ENCODE measurements around the gene SNRNP200.

The SNRNP200 gene

GRCh38 chr2:96305091-96305978 lies at the start of gene SNRNP200:
Gene SNRNP200, minus strand, starts transcription at chr2:96305546. Its CDS starts 109 bp downstream, at chr2:96305437.
- DNase-seq (ENCODE audit: low read depth) = peak; percentile 79

- DNase-seq (ENCODE audit: low read depth) = no peak
These were observed 49.1 kb upstream of the SNRNP200 start for GRCh38 chr2:96354492-96354891.

- no peak for DNase-seq (ENCODE audit: low read depth)
These were observed 48.3 kb upstream of the SNRNP200 start for GRCh38 chr2:96353606-96354101.

GRCh38 chr2:96353032-96353561 lies 47.8 kb upstream of the SNRNP200 start:
- DNase-seq (ENCODE audit: low read depth) = no peak

- no peak for DNase-seq (ENCODE audit: low read depth)
These were observed 42.0 kb upstream of the SNRNP200 start for GRCh38 chr2:96347395-96347794.

- DNase-seq (ENCODE audit: low read depth) = no peak
These were observed 40.6 kb upstream of the SNRNP200 start for GRCh38 chr2:96345868-96346462.

GRCh38 chr2:96345438-96345837 lies 40.1 kb upstream of the SNRNP200 start:
- DNase-seq (ENCODE audit: low read depth) = no peak

- DNase-seq (ENCODE audit: low read depth) = no peak
These were observed 38.7 kb upstream of the SNRNP200 start for GRCh38 chr2:96344011-96344410.

GRCh38 chr2:96342085-96342484 lies 36.7 kb upstream of the SNRNP200 start:
- no peak for DNase-seq (ENCODE audit: low read depth)

- DNase-seq (ENCODE audit: low read depth) = no peak
These were observed 36.3 kb upstream of the SNRNP200 start for GRCh38 chr2:96341641-96342040.

- no peak for DNase-seq (ENCODE audit: low read depth)
These were observed 35.4 kb upstream of the SNRNP200 start for GRCh38 chr2:96340493-96341414.

- DNase-seq (ENCODE audit: low read depth) = no peak
These were observed 31.5 kb upstream of the SNRNP200 start for GRCh38 chr2:96336873-96337272.

GRCh38 chr2:96336104-96336775 lies 30.9 kb upstream of the SNRNP200 start:
- DNase-seq (ENCODE audit: low read depth) = no peak

GRCh38 chr2:96333708-96334107 lies 28.4 kb upstream of the SNRNP200 start:
- DNase-seq (ENCODE audit: low read depth) = no peak

GRCh38 chr2:96330407-96330806 lies 25.1 kb upstream of the SNRNP200 start:
- no peak for DNase-seq (ENCODE audit: low read depth)

GRCh38 chr2:96329874-96330273 lies 24.5 kb upstream of the SNRNP200 start:
- DNase-seq (ENCODE audit: low read depth) = no peak

- no peak for DNase-seq (ENCODE audit: low read depth)
These were observed 24.1 kb upstream of the SNRNP200 start for GRCh38 chr2:96329456-96329855.

GRCh38 chr2:96326990-96327820 lies 21.9 kb upstream of the SNRNP200 start:
- no peak for DNase-seq (ENCODE audit: low read depth)

GRCh38 chr2:96326564-96326963 lies 21.2 kb upstream of the SNRNP200 start:
- no peak for DNase-seq (ENCODE audit: low read depth)

GRCh38 chr2:96325884-96326255 lies 20.5 kb upstream of the SNRNP200 start:
- no peak for DNase-seq (ENCODE audit: low read depth)
